NCI-H187 (cell line): ENCODE results near the gene PAMR1.
"Not testable (repeated sequence)": the region's sequence is repeated elsewhere in the genome, so short reads cannot be mapped to it uniquely, and the experiment has no call there.

Source experiments
- DNase-seq, 2 experiments: peaks; one replicate each; lab custom pipeline; 2025; lab: John Stamatoyannopoulos, UW

The PAMR1 gene, protein sequence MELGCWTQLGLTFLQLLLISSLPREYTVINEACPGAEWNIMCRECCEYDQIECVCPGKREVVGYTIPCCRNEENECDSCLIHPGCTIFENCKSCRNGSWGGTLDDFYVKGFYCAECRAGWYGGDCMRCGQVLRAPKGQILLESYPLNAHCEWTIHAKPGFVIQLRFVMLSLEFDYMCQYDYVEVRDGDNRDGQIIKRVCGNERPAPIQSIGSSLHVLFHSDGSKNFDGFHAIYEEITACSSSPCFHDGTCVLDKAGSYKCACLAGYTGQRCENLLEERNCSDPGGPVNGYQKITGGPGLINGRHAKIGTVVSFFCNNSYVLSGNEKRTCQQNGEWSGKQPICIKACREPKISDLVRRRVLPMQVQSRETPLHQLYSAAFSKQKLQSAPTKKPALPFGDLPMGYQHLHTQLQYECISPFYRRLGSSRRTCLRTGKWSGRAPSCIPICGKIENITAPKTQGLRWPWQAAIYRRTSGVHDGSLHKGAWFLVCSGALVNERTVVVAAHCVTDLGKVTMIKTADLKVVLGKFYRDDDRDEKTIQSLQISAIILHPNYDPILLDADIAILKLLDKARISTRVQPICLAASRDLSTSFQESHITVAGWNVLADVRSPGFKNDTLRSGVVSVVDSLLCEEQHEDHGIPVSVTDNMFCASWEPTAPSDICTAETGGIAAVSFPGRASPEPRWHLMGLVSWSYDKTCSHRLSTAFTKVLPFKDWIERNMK

DNA sequence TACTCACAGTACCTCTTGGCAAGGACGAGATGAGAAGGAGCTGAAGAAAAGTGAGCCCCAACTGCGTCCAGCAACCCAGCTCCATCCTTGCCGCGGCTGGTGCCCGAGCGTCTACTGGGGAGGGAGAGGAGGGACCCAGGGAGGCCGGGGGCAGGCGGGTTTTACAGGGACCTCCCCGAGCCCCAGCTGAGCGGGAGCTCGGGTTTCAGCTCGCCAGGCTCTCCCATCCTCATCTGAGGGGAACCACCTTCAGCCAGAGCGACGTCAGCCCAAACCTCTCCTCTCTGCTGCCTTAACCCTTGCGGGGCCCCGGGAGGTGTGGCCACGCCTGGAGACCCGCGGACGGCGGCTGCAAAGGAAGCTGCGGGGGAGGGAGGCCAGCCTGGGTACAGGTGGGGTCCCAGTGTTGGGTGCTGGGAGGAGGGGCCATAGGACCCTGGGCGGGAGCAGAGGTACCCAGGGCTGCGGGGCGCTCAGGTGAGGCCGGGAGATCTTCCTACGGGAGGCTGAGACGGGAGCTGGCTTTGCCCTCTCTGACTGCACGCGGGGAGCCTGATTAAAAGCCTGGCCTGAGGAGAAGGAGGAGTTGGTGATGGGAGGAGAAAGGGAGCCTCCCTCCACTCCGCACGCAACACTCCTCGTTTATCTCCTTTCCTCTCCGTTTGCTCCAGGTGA lies at the start of gene PAMR1:
TSS of gene PAMR1 (minus strand) at position 116 of the 675 bp plus-strand sequence. CDS start at position 85, 31 bp downstream.
- peak in 1 of 2 experiments; percentile 31 for DNase-seq

DNA sequence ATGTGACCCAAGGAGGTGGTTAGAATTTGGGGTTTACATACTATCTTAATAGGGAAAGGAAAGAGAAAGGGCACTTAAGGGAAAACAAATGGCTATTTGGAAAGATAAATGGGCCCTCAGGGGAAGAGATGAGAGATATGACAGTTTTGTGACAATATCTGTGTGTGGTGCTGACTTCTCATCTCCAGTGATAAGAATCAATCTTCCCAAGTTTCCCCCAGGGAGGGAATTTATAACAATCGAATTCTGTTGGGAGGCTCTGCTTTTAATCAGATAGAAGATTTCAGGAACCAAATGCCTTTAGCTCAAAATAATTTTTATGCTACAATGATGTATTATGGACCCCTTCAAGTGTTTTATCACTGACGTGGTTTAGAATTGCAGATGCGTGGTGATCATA lies 46.3 kb upstream of the PAMR1 start:
- DNase-seq, result no peak

DNA sequence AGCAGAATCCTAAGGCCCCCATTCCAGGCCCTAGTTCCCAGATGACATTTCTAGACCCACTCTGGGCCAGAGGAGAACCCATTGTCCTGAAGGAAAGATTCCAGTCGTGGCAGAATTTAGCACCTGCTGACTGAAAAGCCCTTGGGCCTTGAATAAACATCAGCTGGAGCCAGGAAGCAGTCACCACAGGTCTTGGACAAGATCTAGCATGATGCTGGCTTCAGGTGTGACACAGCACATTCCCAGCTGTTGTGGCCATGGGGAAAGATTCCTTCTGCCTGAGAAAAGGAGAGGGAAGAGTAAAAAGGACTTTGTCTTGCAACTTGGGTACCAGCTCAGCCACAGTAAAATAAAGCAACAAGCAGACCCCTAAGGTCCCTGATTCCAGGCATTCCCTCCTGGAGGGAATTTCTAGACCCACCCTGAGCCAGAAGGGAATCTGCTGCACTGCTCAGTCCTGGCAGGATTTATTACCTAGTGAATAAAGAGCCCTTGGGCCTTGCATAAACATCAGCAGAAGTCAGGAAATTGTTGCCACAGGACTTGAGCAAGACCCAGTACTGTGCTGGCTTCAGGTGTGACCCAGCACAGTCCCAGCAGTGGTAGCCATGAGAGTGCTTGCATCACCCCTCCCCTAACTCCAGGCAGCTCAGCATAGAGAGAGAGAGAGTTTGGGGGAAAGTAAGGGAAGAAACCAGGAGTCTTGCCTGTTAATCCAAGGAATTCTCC lies 42.5 kb upstream of the PAMR1 start:
- DNase-seq, result no peak

DNA sequence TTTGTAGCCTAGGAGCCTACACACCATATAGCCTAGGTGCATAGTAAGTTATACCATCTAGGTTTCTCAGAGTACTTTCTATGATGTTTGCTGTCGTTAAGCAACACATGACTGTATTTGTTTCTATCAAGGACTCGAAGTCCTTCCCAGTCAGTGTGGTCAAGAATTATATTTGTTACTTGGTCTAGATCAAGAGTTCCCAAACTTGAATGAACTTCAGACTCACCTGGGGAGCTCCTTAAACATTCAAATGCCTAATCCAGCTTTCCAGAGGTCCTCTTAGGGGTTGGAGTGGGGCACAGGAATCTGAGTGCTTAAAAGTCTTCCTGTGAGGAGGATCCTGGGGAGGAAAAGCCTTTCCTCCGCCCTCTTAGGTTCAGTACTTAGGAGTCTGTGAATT lies 41.5 kb upstream of the PAMR1 start:
- no peak for DNase-seq

DNA sequence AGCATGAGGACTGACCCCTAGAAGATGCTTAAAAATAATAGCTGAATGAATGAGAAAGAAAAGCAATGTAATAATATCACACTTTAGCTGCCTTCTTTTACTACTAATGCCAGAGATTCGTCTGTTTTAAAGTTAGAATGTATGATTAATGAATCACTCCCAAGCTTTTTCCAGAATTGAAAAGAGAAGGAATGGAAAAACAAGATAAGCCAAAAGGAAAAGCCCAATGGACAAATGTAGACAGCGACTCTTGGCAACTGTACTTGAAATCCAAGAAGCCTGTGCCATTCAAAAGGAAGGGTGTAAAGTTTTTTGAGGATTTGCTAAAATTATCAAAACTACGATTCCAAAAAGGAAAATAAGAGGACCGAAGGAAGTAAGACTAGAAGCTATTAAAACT lies 40.8 kb upstream of the PAMR1 start:
- DNase-seq, result no peak

DNA sequence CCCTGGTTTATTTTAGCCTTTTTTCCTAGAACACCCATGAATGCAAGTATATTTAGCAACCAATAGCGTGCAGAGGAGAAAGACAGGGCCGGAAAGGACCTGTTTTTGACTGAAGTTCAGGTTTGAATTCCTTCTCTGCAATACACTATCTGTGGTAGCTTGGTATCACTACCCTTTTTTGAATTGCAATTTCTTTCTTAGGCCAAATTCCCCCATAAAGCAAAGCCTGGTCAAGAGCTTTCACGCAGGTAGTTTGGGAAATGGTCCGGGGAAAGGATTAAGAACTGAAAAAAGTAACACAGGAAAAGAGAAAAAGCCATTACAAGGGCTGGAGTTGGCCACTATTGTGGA lies 38.8 kb upstream of the PAMR1 start:
- DNase-seq, result no peak

DNA sequence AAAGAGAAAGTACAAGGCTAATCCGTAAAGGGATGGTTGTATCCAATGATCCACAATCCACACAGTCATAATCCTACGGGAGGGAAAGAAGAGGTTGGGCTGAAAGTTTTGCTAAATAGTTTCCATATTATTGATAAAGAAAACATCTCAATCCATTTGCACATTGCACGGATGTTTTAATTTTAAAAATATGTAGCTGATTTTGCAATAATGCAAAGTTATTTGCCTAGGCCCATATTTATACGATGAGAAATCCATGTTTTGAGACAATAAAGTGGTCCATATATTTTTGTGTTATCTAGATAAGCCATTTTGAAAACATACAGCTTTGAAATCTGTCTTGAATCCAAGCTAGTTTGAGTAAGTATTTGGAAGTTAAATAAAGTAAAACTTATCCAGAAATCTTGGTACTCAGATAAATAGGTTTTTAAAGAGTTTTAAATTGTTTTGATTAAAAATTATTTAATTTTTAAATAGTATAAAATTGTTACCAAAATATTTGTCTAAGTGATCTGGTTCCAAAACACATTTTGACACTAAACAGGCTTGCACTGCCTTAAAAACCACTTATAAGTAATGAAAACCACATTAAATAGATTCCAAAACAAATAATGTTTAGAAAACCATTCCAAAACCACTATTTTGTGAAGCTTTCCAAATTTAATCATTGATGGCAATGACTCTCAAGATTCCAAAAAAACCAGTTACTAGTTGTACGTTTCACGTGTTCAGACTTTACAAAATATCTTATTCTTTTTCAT lies 38.2 kb upstream of the PAMR1 start:
- no peak for DNase-seq

DNA sequence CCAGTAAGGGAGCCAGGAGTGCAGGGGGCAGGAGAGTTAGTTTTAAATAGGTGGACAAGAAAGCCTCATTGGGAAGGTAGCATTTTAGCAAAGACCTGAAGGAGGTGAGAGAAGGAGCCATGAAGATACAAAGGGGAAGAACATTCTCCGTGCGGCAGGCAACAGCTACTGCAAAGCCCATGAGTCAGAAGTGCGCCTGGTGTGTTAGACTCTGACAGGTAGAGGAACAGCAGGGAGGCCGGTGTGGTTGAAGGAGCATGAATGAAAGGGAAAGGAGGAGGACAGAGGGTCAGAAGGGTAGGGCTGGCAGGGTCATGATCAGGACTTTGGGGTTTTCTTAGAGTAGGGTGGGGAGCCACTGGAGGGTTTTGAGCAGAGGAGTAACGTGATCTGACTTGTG lies 34.5 kb upstream of the PAMR1 start:
- DNase-seq, result no peak

DNA sequence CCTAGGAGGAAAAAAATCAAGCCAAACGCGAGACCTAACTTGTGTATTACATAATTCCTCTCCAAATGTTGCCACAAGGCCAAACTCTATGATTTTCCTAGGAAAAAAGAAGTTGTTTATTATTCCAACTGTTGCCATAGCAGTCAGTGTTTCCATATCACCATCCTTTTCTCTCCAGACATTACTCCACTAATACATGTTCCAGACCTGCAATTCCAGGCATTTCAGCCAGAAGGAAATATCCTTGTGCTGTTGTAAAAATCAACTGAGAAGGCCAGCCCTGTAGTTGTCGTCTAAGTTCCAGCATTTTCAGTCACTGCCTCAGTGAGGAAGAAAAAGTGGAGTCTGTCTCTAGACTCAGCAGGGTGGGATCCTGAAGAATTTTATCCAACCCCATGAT lies 33.1 kb upstream of the PAMR1 start:
- DNase-seq, result no peak

DNA sequence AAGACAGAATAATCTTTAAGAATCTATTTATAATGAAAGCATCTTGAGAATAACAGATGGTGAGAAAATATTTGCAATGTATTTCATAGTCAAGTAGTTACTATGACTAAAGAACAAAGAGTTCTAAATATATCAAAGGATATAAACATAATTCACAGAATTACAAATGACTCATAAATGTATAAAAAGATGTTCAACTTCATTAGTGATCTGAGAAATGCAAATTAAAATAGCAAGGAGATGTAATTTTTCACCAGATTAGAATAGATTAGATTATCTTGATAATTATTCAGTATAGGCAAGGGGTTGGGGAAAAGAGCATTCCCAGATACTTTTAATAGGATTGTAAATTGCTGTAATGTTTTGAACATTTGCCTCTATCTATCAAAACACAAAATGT lies 30.1 kb upstream of the PAMR1 start:
- DNase-seq, result no peak

DNA sequence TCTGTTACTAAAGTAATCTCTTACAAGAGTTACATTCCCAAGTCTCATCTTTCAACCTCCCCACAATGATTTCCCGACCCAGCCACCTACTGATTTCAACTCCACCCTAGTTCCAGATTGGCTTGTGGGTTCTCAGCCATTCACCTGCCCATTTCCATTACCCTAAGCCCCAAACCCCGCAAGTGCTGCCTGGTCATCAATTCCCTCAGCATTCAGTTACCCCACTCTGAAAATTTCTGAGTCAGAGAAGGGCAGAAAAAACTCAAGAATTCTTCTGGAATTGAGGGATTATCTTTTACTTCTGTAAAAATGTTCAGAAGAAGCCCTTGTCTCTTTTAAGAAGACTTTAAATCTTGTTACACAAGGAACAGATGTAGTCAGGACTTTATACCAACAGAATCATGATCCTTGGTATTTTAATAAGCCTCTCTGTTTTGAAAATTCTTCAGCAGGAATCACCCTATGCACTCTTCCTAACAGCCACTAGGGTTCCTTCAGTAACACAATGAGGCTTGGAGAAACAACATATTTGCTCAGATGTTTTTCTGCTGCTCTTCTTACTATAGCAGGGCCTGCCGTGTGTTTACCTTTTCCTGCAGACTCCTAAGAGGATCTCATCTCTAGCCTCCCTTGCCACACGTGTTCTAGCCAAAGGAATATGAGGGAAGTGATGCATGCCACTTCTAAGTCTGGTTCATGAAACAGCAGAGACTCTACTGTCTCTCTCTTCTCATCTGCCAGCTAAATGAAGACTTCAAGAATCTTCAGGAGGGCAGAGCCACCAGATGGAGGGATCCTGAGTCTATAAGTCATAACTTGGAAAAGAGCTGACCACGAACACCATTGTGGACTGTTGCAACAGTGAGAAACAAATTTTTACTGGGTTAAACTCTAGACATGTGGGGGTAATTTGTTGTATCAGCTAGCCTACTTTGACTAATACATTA lies 29.3 kb upstream of the PAMR1 start:
- DNase-seq, result no peak

DNA sequence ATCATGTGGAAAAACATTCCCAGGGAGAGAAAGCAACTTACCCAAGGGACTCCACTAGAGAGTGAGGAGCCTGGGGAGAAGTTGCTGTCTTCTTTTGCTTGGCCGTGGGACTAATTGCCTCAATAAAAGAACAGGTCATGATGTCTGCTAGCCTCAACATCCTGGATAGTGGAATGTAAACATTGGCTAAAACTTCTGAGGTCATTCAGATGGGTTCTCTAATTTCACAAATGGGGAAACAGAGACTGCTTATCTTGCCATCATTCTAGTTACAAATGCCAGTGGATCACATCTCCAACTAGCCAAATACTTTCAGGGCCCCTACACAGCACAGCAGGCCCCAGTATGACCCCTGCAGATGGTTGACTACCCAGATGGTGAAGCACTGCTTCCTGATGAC lies 28.4 kb upstream of the PAMR1 start:
- no peak for DNase-seq

DNA sequence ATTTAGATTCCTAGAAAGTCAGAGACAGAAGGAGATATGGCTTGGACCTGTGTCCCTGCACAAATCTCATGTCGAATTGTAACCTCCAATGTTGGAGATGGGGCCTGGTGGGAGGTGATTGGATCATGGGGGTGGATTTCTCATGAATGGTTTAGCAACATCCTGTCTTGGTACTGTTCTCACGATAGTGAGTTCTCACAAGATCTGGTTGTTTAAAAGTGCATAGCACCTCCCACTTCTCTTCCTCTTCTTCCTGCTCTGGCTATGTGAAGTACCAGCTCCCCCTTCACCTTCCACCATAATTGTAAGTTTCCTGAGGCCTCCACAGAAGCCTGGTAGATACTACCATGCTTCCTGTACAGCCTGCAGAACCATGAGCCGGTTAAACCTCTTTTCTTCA lies 27.6 kb upstream of the PAMR1 start:
- no peak for DNase-seq

DNA sequence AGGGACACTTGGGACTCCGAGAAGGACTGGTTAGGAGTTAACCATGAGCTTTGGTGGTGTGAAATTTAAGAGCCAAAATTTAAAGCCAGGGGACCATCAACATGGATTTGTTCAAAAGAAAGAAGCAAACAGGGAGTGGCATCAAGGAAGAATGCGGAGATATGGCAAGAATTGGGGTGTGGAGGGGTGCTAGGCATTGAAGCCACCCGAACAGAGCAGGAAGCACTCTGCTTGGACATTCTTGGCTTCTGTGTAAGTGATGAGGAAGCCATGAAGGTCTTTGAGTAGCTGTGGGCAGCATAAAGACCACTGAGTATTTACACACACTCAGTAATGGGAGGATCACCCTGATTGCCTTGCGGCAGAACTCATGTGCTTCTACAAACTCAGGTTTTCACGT lies 27.2 kb upstream of the PAMR1 start:
- no peak for DNase-seq

DNA sequence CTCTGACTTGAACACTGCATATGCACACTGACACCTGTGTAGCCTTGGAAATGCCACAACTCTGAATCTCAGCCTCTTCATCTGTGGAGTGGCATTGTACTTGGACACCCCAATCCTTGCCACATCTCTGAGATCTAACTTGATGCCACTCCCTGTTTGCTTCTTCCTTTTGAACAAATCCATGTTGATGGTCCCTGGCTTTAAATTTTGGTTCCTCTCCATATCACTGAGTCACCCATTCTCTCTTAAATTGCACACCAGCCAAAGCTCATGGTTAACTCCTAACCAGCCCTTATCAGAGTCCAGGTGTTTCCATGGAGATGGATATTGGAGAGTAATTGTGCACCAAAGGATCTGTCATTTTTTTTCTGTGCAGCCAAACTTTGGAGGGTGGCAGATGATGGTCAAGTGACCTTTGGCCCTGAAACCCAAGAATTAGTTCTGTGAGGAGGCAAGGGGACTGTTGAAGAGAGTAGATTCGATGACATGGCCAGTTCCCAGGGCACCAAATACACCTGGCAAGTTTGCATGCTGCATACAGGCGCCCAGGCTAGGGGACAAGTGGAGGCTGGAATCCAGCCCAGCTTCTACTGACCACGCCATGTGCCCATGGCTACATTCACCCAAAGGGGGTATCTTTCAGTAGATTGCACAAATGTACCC lies 25.1 kb upstream of the PAMR1 start:
- DNase-seq, result no peak

DNA sequence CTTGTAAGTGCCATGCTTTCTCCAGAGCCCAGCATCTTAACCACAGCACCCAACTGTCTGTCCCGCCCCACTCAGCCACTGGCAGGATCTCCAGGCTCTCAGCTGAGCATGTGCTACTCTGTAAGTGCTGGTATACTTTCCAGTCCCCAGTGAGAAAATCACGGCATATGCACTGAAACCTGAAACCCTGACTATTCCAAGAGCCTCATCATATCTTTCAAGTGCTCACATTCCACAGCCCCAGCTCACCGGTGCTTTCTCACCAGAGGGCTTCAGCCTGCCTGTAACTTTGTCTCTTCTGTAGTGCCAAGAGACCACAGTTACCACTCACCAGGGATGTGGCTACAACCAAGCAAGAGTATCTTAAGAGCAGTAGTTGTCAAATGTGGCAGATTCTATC lies 24.4 kb upstream of the PAMR1 start:
- peak; percentile 68 to 91 for DNase-seq

DNA sequence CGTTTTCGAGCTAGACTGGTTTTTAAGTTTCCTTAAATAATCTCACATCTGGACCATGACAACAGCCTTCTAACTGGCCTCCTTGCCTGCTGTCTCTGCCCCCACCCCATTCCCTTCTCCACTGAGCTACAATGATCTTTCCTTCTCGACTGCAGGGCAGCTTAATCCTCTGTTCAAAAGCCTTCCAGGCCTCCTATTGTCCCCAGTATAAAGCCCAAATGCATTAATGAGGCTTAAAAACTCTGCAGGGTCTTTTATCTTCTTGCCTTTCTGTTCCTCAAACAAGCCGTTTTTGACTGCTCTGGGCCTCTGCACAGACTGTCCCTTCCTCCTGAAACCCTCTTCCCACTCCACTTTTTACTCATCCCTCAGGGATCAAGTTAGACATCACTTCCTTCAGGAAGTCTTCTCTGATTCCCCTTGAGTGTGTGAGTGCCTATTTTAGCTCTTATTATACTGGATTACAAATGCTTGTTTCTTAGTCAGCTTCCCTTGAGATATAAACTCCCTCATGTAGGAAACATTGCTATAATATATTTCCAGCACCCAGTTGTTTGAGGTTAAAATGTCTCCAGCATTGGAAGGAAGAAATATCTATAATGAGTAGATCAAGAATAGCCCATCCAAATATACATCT lies 23.6 kb upstream of the PAMR1 start:
- no peak for DNase-seq

DNA sequence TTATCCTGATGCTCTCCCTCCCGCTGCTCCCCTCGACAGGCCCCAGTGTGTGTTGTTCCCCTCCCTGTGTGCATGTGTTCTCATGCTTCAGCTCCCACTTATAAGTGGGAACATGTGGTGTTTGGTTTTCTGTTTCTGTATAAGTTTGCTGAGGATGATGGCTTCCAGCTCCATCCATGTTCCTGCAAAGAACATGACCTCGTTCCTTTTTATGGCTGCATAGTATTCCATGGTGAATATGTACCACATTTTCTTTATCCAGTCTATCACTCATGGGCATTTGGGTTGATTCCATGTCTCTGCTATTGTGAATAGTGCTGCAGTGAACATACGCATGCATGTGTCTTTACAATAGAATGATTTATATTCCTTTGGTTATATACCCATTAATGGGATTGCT lies 22.6 kb upstream of the PAMR1 start:
- DNase-seq, result not testable (repeated sequence)

DNA sequence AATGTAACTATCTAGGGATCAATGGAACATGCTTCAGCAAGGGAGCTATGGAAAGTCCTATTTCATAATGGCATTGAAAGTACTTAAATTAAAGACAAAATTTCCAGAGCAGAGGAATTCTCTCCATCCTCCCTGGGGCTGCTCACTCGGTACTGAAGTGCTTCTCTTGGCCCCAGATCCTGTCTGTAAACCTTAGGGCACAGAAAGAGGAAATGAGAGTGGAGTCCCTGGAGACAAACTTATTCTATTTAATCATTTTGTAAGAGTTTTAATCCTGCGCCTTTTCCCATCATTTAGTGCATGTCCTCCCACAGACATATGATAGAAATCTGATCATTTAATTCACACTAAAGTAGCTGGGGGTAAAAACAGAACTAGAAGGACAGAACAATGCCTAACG lies 20.9 kb upstream of the PAMR1 start:
- DNase-seq, result no peak
